Brain pericyte (primary cell): ENCODE data around the gene SUPT5H.

Source experiments
- DNase-seq: peaks from one replicate; pipeline ENCODE4 v3.0.0-alpha.2; 2012; ENCODE audit warnings: low read depth, low spot score

SUPT5H gene

GRCh38 chr19:39497701-39497995 lies 52.3 kb downstream of the SUPT5H start:
- DNase-seq = no peak

GRCh38 chr19:39497996-39498797 lies 52.8 kb downstream of the SUPT5H start:
- DNase-seq = no peak

- DNase-seq = no peak
Measured at GRCh38 chr19:39498798-39499642, 53.6 kb downstream of the SUPT5H start, which contains the start of gene DLL3. Gene DLL3 (plus strand): TSS chr19:39498947. CDS start chr19:39498975, 28 bp downstream.

- no peak for DNase-seq
Measured at GRCh38 chr19:39499932-39500331, 54.5 kb downstream of the SUPT5H start.

- DNase-seq = no peak
Measured at GRCh38 chr19:39500543-39500942, 55.2 kb downstream of the SUPT5H start.

GRCh38 chr19:39501340-39501739 lies 56.0 kb downstream of the SUPT5H start:
- no peak for DNase-seq

- DNase-seq = no peak
Measured at GRCh38 chr19:39502640-39503417, 57.4 kb downstream of the SUPT5H start.

GRCh38 chr19:39506598-39506943 lies 61.2 kb downstream of the SUPT5H start:
- DNase-seq = no peak

- DNase-seq = no peak
Measured at GRCh38 chr19:39506944-39507714, 61.7 kb downstream of the SUPT5H start.

- no peak for DNase-seq
Measured at GRCh38 chr19:39507715-39508364, 62.5 kb downstream of the SUPT5H start.

GRCh38 chr19:39508629-39509028 lies 63.2 kb downstream of the SUPT5H start:
- no peak for DNase-seq

GRCh38 chr19:39509233-39509632 lies 63.9 kb downstream of the SUPT5H start:
- DNase-seq = no peak

GRCh38 chr19:39512988-39513387 lies 67.6 kb downstream of the SUPT5H start:
- DNase-seq = no peak

GRCh38 chr19:39514840-39515550 lies 69.6 kb downstream of the SUPT5H start, which contains the start of gene SELENOV:
Gene SELENOV (plus strand): TSS chr19:39515139. CDS start chr19:39515213, 74 bp downstream.
- DNase-seq = no peak

- no peak for DNase-seq
Measured at GRCh38 chr19:39515551-39516191, 70.3 kb downstream of the SUPT5H start.

GRCh38 chr19:39516270-39516669 lies 70.9 kb downstream of the SUPT5H start:
- DNase-seq = no peak

GRCh38 chr19:39517432-39517831 lies 72.0 kb downstream of the SUPT5H start:
- DNase-seq = no peak

GRCh38 chr19:39518458-39518857 lies 73.1 kb downstream of the SUPT5H start:
- no peak for DNase-seq

- no peak for DNase-seq
Measured at GRCh38 chr19:39518975-39519374, 73.6 kb downstream of the SUPT5H start.
